ENCODE measurements around the gene EID3.

Gene EID3

GRCh38 chr12:104345234-104346066 is 41.9 kb downstream of the EID3 start:
- H3K4me3 ChIP-seq (ENCODE audit: control insufficient read depth, low read depth, low read length): no peak overlapping the region
- DNase-seq (ENCODE audit: low read depth): no peak
- TF ChIP-seq, protein P1, sequence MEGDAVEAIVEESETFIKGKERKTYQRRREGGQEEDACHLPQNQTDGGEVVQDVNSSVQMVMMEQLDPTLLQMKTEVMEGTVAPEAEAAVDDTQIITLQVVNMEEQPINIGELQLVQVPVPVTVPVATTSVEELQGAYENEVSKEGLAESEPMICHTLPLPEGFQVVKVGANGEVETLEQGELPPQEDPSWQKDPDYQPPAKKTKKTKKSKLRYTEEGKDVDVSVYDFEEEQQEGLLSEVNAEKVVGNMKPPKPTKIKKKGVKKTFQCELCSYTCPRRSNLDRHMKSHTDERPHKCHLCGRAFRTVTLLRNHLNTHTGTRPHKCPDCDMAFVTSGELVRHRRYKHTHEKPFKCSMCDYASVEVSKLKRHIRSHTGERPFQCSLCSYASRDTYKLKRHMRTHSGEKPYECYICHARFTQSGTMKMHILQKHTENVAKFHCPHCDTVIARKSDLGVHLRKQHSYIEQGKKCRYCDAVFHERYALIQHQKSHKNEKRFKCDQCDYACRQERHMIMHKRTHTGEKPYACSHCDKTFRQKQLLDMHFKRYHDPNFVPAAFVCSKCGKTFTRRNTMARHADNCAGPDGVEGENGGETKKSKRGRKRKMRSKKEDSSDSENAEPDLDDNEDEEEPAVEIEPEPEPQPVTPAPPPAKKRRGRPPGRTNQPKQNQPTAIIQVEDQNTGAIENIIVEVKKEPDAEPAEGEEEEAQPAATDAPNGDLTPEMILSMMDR (conservative IDR thresholded peaks at IDR 0.05; ENCODE audit: control insufficient read depth, insufficient read depth, low read depth, low read length): no peak

DNA sequence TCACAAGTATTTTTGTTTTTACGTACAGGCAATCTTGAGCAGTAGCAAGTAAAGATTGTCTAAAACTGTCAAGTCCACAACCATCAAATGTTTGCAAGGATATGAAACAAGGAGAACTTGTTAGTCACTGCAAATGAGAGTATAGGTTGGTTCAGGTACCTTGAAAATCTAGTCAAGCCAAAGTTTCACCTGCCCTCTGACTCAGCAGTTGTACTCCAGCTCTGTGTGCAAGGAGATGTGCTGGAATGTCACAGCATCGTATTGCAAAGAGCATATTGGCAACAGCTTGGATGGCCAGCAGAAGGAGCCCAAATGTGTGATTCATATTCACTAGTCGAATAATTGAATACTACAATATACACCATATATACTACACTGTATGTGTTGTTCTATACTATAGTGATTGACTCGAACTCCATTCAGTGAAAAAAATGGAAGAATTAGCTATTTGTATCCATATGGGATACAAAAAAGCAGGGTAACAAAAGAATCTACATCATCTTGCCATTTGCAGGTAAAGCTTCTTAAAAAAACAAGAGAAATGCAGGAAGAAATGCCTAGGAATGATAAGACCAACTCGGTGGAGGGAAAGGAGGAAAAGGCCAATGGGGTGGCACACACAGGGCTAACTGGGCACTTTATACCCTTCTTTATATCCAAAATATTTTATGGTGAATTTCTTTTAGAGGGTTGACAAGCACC is 44.0 kb downstream of the EID3 start:
- DNase-seq (ENCODE audit: low read depth): peak; percentile 28
- no peak overlapping the region for H3K4me3 ChIP-seq (ENCODE audit: control insufficient read depth, low read depth, low read length)
- TF ChIP-seq, protein P1 (conservative IDR thresholded peaks at IDR 0.05; ENCODE audit: control insufficient read depth, insufficient read depth, low read depth, low read length): no peak

GRCh38 chr12:104348283-104348993 is 44.9 kb downstream of the EID3 start:
- TF ChIP-seq, protein P1 (conservative IDR thresholded peaks at IDR 0.05; ENCODE audit: control insufficient read depth, insufficient read depth, low read depth, low read length): no peak
- no peak for DNase-seq (ENCODE audit: low read depth)
- no peak overlapping the region for H3K4me3 ChIP-seq (ENCODE audit: control insufficient read depth, low read depth, low read length)

GRCh38 chr12:104348994-104349494 is 45.5 kb downstream of the EID3 start:
- no peak overlapping the region for H3K4me3 ChIP-seq (ENCODE audit: control insufficient read depth, low read depth, low read length)
- no peak for DNase-seq (ENCODE audit: low read depth)
- TF ChIP-seq, protein P1 (conservative IDR thresholded peaks at IDR 0.05; ENCODE audit: control insufficient read depth, insufficient read depth, low read depth, low read length): no peak

- no peak for DNase-seq (ENCODE audit: low read depth)
- no peak overlapping the region for H3K4me3 ChIP-seq (ENCODE audit: control insufficient read depth, low read depth, low read length)
- TF ChIP-seq, protein P1 (conservative IDR thresholded peaks at IDR 0.05; ENCODE audit: control insufficient read depth, insufficient read depth, low read depth, low read length): no peak
Observed at GRCh38 chr12:104350211-104351056, 46.9 kb downstream of the EID3 start.

All from fibroblast of mammary gland (primary cell).